Activated CD8-positive, alpha-beta memory T cell treated with anti-CD3 and anti-CD28 coated beads for 4 hours (primary cell): ENCODE data around the gene UBQLNL.

Experiments used
- DNase-seq, 2 donors: peaks; one replicate each; pipeline ENCODE4 v3.0.0-alpha.2; 2020; ENCODE audit warnings: low read depth in 2 of 2

The UBQLNL gene

GRCh38 chr11:5507933-5508305 lies 8.6 kb downstream of the UBQLNL start:
- no peak for DNase-seq

- DNase-seq = no peak
These were observed 9.1 kb downstream of the UBQLNL start for GRCh38 chr11:5507177-5507932.

- DNase-seq = no peak
These were observed 11.0 kb downstream of the UBQLNL start for GRCh38 chr11:5505363-5506048.

- DNase-seq = no peak
These were observed 12.0 kb downstream of the UBQLNL start for GRCh38 chr11:5504403-5504921.

- no peak for DNase-seq
These were observed 16.1 kb downstream of the UBQLNL start for GRCh38 chr11:5500393-5500801.

- DNase-seq = no peak
These were observed 16.8 kb downstream of the UBQLNL start for GRCh38 chr11:5499671-5500070.

- DNase-seq = no peak
These were observed 26.7 kb downstream of the UBQLNL start for GRCh38 chr11:5489576-5490357.

- DNase-seq = no peak
These were observed 27.6 kb downstream of the UBQLNL start for GRCh38 chr11:5488798-5489399.

GRCh38 chr11:5488385-5488784 lies 28.1 kb downstream of the UBQLNL start, which contains the start of gene OR52D1:
Gene OR52D1 (plus strand): TSS chr11:5488685. CDS start chr11:5488707, 22 bp downstream.
- DNase-seq = no peak

- DNase-seq = no peak
These were observed 30.1 kb downstream of the UBQLNL start for GRCh38 chr11:5486421-5486820.

- no peak for DNase-seq
These were observed 30.5 kb downstream of the UBQLNL start for GRCh38 chr11:5486003-5486402.

- DNase-seq = no peak
These were observed 40.2 kb downstream of the UBQLNL start for GRCh38 chr11:5476186-5476819.

GRCh38 chr11:5473921-5474320 lies 42.6 kb downstream of the UBQLNL start:
- no peak for DNase-seq

GRCh38 chr11:5467527-5467926 lies 49.0 kb downstream of the UBQLNL start:
- DNase-seq = no peak
